Measurements from ENCODE around the gene HIVEP3.

The HIVEP3 gene

GRCh38 chr1:41478118-41478748 is 440.5 kb downstream of the HIVEP3 start:
- DNase-seq (ENCODE audit: extremely low spot score, insufficient read length, low read depth) (no peak), FAIRE-seq (no peak)

GRCh38 chr1:41476807-41477361 is 441.8 kb downstream of the HIVEP3 start:
- no peak for FAIRE-seq
- no peak for DNase-seq (ENCODE audit: extremely low spot score, insufficient read length, low read depth)

- FAIRE-seq: no peak
- DNase-seq (ENCODE audit: extremely low spot score, insufficient read length, low read depth): no peak
Observed at GRCh38 chr1:41475859-41476567, 442.7 kb downstream of the HIVEP3 start.

GRCh38 chr1:41475346-41475745 is 443.4 kb downstream of the HIVEP3 start:
- FAIRE-seq: no peak
- no peak for DNase-seq (ENCODE audit: extremely low spot score, insufficient read length, low read depth)

GRCh38 chr1:41474490-41475271 is 444.0 kb downstream of the HIVEP3 start:
- no peak for DNase-seq (ENCODE audit: extremely low spot score, insufficient read length, low read depth)
- no peak for FAIRE-seq

- FAIRE-seq (no peak), DNase-seq (ENCODE audit: extremely low spot score, insufficient read length, low read depth) (no peak)
Observed at GRCh38 chr1:41473738-41474362, 444.9 kb downstream of the HIVEP3 start.

- FAIRE-seq (no peak), DNase-seq (ENCODE audit: extremely low spot score, insufficient read length, low read depth) (no peak)
Observed at GRCh38 chr1:41471658-41472057, 447.1 kb downstream of the HIVEP3 start.

- DNase-seq (ENCODE audit: extremely low spot score, insufficient read length, low read depth) (no peak), FAIRE-seq (no peak)
Observed at GRCh38 chr1:41469706-41470105, 449.0 kb downstream of the HIVEP3 start.

GRCh38 chr1:41468122-41468762 is 450.5 kb downstream of the HIVEP3 start:
- DNase-seq (ENCODE audit: extremely low spot score, insufficient read length, low read depth) (no peak), FAIRE-seq (no peak)

- no peak for DNase-seq (ENCODE audit: extremely low spot score, insufficient read length, low read depth)
- FAIRE-seq: no peak
Observed at GRCh38 chr1:41467673-41468072, 451.0 kb downstream of the HIVEP3 start.

GRCh38 chr1:41466146-41466545 is 452.6 kb downstream of the HIVEP3 start:
- FAIRE-seq: no peak
- no peak for DNase-seq (ENCODE audit: extremely low spot score, insufficient read length, low read depth)

GRCh38 chr1:41465741-41466140 is 453.0 kb downstream of the HIVEP3 start:
- DNase-seq (ENCODE audit: extremely low spot score, insufficient read length, low read depth): no peak
- no peak for FAIRE-seq

GRCh38 chr1:41464885-41465284 is 453.8 kb downstream of the HIVEP3 start:
- DNase-seq (ENCODE audit: extremely low spot score, insufficient read length, low read depth): no peak
- FAIRE-seq: no peak

GRCh38 chr1:41463516-41463915 is 455.2 kb downstream of the HIVEP3 start:
- FAIRE-seq (no peak), DNase-seq (ENCODE audit: extremely low spot score, insufficient read length, low read depth) (no peak)

- FAIRE-seq (no peak), DNase-seq (ENCODE audit: extremely low spot score, insufficient read length, low read depth) (no peak)
Observed at GRCh38 chr1:41462680-41463004, 456.1 kb downstream of the HIVEP3 start.

- DNase-seq (ENCODE audit: extremely low spot score, insufficient read length, low read depth) (no peak), FAIRE-seq (no peak)
Observed at GRCh38 chr1:41461790-41462679, 456.7 kb downstream of the HIVEP3 start.

- no peak for DNase-seq (ENCODE audit: extremely low spot score, insufficient read length, low read depth)
- FAIRE-seq: no peak
Observed at GRCh38 chr1:41456847-41457540, 461.7 kb downstream of the HIVEP3 start.

Data from GM18507 (cell line).